K562 (cell line): ENCODE results near the gene ARHGDIA. TPM values are rescaled to one million over a fixed set of nuclear protein-coding genes. Genes with fewer than 3 reads are reported as not detected.

ENCODE experiments used
- ATAC-seq: fragments of 200-7000 bp; cut with Tn5 transposase; 3 replicates; pipeline ENCODE4 v1.9.1; 2020; ENCODE audit warnings: moderate library complexity
- BruUV-seq: library from RNA; stranded (reverse); fragments of 400-500 nt; replicated peaks from 2 replicates; lab custom pipeline; 2021; lab: Mats Ljungman, UMichigan
- CTCF ChIA-PET: fragments of 300-600 bp; formaldehyde crosslinking; extraction: SDS; loops from one replicate; lab custom pipeline; 2021; ENCODE audit warnings: low intra/inter-chr PET ratio; lab: Yijun Ruan, JAX
- POLR2A ChIA-PET: fragments of 300-600, 350-650 bp; sonication (Branson Sonifier 250); formaldehyde crosslinking; extraction: SDS; loops from one replicate; lab custom pipeline; 2021; ENCODE audit warnings: antibody characterized with exemption, inconsistent platforms; lab: Yijun Ruan, JAX
- DNase-seq, 4 experiments: peaks; one replicate each; pipeline versions ENCODE4 v3.0.0 to v3.0.0-alpha.2; 2011 to 2018; ENCODE audit warnings: low spot score in 3 of 4, mixed read lengths in 3 of 4; ENCODE audit errors: extremely low read depth in 1 of 4
- FAIRE-seq: peaks from 2 replicates; lab custom pipeline; 2011; peaks lifted over from hg19 to GRCh38; lab: Jason Lieb, UNC
- H2AFZ ChIP-seq: 2 replicates; pipeline ENCODE4 v1.6.0; 2011; ENCODE audit warnings: low read depth, low read length, control low read depth, inconsistent platforms
- H3K27ac ChIP-seq: fragments of 200-600 bp; 3 replicates; pipeline ENCODE4 v1.8.0; 2011; ENCODE audit warnings: low read depth, mild to moderate bottlenecking, control low read depth, inconsistent platforms, low read length, moderate library complexity, mixed read lengths; ENCODE audit errors: extremely low read depth
- H3K27me3 ChIP-seq, 2 experiments: fragments of 300-600 bp in 1 of 2; 2 replicates in 1 of 2; 3 replicates in 1 of 2; pipeline versions ENCODE4 v1.6.0 to v1.8.0; 2011; ENCODE audit warnings: inconsistent platforms in 2 of 2, low read length in 2 of 2, mild to moderate bottlenecking in 1 of 2, mixed read lengths in 1 of 2, moderate library complexity in 1 of 2; ENCODE audit not compliant: control insufficient read depth in 2 of 2, insufficient read depth in 2 of 2
- H3K36me3 ChIP-seq: fragments of 300-600 bp; 3 replicates; pipeline ENCODE4 v1.8.0; 2011; ENCODE audit warnings: mild to moderate bottlenecking, low read length, inconsistent platforms; ENCODE audit not compliant: control insufficient read depth, insufficient read depth
- H3K4me1 ChIP-seq, 2 experiments: fragments of 200-600 bp in 1 of 2; replicated peaks in 1 of 2; 2 replicates in 1 of 2; 3 replicates in 1 of 2; pipeline versions ENCODE4 v1.5.1 to v1.8.0; 2011; ENCODE audit warnings: inconsistent platforms in 2 of 2, low read length in 2 of 2, mild to moderate bottlenecking in 1 of 2, mixed read lengths in 1 of 2, moderate library complexity in 1 of 2; ENCODE audit not compliant: control insufficient read depth in 2 of 2, insufficient read depth in 2 of 2
- H3K4me2 ChIP-seq: 2 replicates; pipeline ENCODE4 v1.6.1; 2011; ENCODE audit warnings: low read length, control low read depth, inconsistent platforms, mixed read lengths; ENCODE audit not compliant: insufficient read depth
- H3K4me3 ChIP-seq: fragments of 200-600 bp; sonication (generic), shearing (Covaris generic); 2 replicates; pipeline ENCODE4 v1.5.1; 2016; ENCODE audit warnings: control low read depth, inconsistent platforms
- H3K79me2 ChIP-seq: fragments of 200-600 bp; 3 replicates; pipeline ENCODE4 v1.8.0; 2011; ENCODE audit warnings: low read length, inconsistent platforms; ENCODE audit not compliant: control insufficient read depth, insufficient read depth
- H3K9ac ChIP-seq, 2 experiments: 2 replicates each; pipeline versions ENCODE4 v1.6.0 to v1.6.1; 2011; ENCODE audit warnings: low read depth in 2 of 2, low read length in 2 of 2, control low read depth in 1 of 2, inconsistent platforms in 1 of 2, mild to moderate bottlenecking in 1 of 2, mixed read lengths in 1 of 2; ENCODE audit not compliant: insufficient read depth in 1 of 2
- H3K9me1 ChIP-seq: one replicate; pipeline ENCODE4 v1.6.0; 2011; ENCODE audit warnings: inconsistent platforms, mild to moderate bottlenecking, low read length, moderate library complexity; ENCODE audit not compliant: control insufficient read depth, insufficient read depth
- H3K9me3 ChIP-seq: replicated peaks from 2 replicates; pipeline ENCODE4 v1.5.1; 2011; ENCODE audit warnings: low read depth, low read length, inconsistent platforms; ENCODE audit not compliant: control insufficient read depth, insufficient read depth
- H4K20me1 ChIP-seq: replicated peaks from 2 replicates; pipeline ENCODE4 v1.6.1; 2011; ENCODE audit warnings: low read length, inconsistent platforms, mixed read lengths; ENCODE audit not compliant: control insufficient read depth, insufficient read depth
- DMBX1 ChIP-seq: fragments of 250-450 bp; sonication (Bioruptor Pico); IDR thresholded peaks from 2 replicates; pipeline ENCODE4 v1.8.0; 2022; ENCODE audit warnings: inconsistent platforms, mild to moderate bottlenecking, moderate library complexity, borderline replicate concordance
- FOXJ3 ChIP-seq: sonication (generic); formaldehyde crosslinking; IDR thresholded peaks from 2 replicates; pipeline ENCODE4 v1.4.0; 2020; ENCODE audit warnings: mild to moderate bottlenecking, missing genetic modification reagents
- KDM5B ChIP-seq: fragments of 200-600 bp; sonication (generic); IDR thresholded peaks from 2 replicates; pipeline ENCODE4 v1.6.1; 2012; ENCODE audit warnings: low read depth, mild to moderate bottlenecking, moderate library complexity, low read length, control low read depth, inconsistent platforms; ENCODE audit not compliant: insufficient replicate concordance
- POLR2A ChIP-seq: fragments of 450-650 bp; conservative IDR thresholded peaks from 2 replicates; pipeline ENCODE4 v1.6.1; 2016
- POLR2AphosphoS2 ChIP-seq: IDR thresholded peaks from 2 replicates; pipeline ENCODE4 v1.6.1; 2012; ENCODE audit warnings: low read length, improper control_type of control experiment
- POLR2AphosphoS5 ChIP-seq: IDR thresholded peaks from 2 replicates; pipeline ENCODE4 v1.6.1; 2011; ENCODE audit warnings: mild to moderate bottlenecking, low read depth, low read length, moderate library complexity; ENCODE audit not compliant: control insufficient read depth, insufficient read depth
- POLR2G ChIP-seq: fragments of 200-400 bp; formaldehyde crosslinking; IDR thresholded peaks from 2 replicates; pipeline ENCODE4 v1.6.1; 2017; ENCODE audit warnings: low read depth, mild to moderate bottlenecking, antibody characterized with exemption, low read length, moderate library complexity
- RBFOX2 ChIP-seq: fragments of 200-400 bp; formaldehyde crosslinking; IDR thresholded peaks from 2 replicates; pipeline ENCODE4 v1.6.1; 2017; ENCODE audit warnings: low read depth, mild to moderate bottlenecking, low read length, moderate library complexity
- RBM22 ChIP-seq: fragments of 200-400 bp; formaldehyde crosslinking; IDR thresholded peaks from 2 replicates; pipeline ENCODE4 v1.6.1; 2018; ENCODE audit warnings: low read length, low read depth; ENCODE audit not compliant: poor library complexity, severe bottlenecking
- SUPT5H ChIP-seq: fragments of 450-650 bp; IDR thresholded peaks from 2 replicates; pipeline ENCODE4 v1.6.1; 2016
- ZNF589 ChIP-seq: fragments of 200-800 bp; sonication (Bioruptor generic); IDR thresholded peaks from 2 replicates; pipeline ENCODE4 v1.6.1; 2016; ENCODE audit warnings: low read depth, missing genetic modification characterization, missing compliant biosample characterization
- WGBS: fragments of 100-300 bp; shearing (Covaris generic); methylation state at CpG from one replicate; pipeline ENCODE4 v1.1.6; 2016; ENCODE audit warnings: low coverage, mixed read lengths; ENCODE audit not compliant: insufficient coverage; ENCODE audit errors: missing lambda C conversion rate; 5-methylcytosine and 5-hydroxymethylcytosine counted together
- in situ Hi-C: fragments of 300-500 bp; cut with MboI; formaldehyde crosslinking; loops from 4 replicates; pipeline ENCODE4 v1.15.0; 2018; ENCODE audit warnings: inconsistent platforms, mixed read lengths
- intact Hi-C: fragments of 100-400 bp; cut with micrococcal nuclease; formaldehyde crosslinking; loops from 2 replicates; pipeline ENCODE4 v1.14.2; 2022
- polyA plus RNA-seq, 8 experiments: library from polyadenylated mRNA; depleted of rRNA in 4 of 8; stranded (reverse) in 5 of 8; unstranded in 3 of 8; fragments of >200 nt; fragmentation: Nextera tagmentation in 2 of 8; fragmentation: Illumina TruSeq in 1 of 8; extraction: Ambion mirVana in 2 of 8; extraction: Trizol in 1 of 8; gene quantifications; 2 replicates each; pipeline versions ENCODE4 v1.2.1 to v1.2.3, GENCODE V29; 2011 to 2014; ENCODE audit warnings: inconsistent platforms in 1 of 8, missing spikeins in 1 of 8
- total RNA-seq, 7 experiments: library from RNA; depleted of rRNA in 6 of 7; stranded (reverse); fragments of >200 nt in 6 of 7; fragmentation: Illumina TruSeq in 2 of 7; extraction: Trizol in 2 of 7; gene quantifications; 2 replicates each; pipeline versions ENCODE4 v1.2.1 to v1.2.3, GENCODE V29; 2011 to 2021; ENCODE audit warnings: low replicate concordance in 1 of 7
- TF ChIP-seq, protein P1 (sequence below), 3 experiments: IDR thresholded peaks in 2 of 3; conservative IDR thresholded peaks in 1 of 3; 2 replicates each; pipeline ENCODE4 v1.5.1; 2011 to 2012; ENCODE audit warnings: low read length in 3 of 3, mild to moderate bottlenecking in 3 of 3, control low read depth in 2 of 3, improper control_type of control experiment in 1 of 3, inconsistent platforms in 1 of 3, low read depth in 1 of 3, mixed read lengths in 1 of 3, moderate library complexity in 1 of 3; ENCODE audit not compliant: insufficient read depth in 2 of 3

ARHGDIA gene
- total and polyA plus RNA-seq, 9 of the 15 experiments (the other 6 are each of a cell fraction or from before 2014, with no cell fraction given) = 9.6 to 340 (median 97.6) TPM

DNA sequence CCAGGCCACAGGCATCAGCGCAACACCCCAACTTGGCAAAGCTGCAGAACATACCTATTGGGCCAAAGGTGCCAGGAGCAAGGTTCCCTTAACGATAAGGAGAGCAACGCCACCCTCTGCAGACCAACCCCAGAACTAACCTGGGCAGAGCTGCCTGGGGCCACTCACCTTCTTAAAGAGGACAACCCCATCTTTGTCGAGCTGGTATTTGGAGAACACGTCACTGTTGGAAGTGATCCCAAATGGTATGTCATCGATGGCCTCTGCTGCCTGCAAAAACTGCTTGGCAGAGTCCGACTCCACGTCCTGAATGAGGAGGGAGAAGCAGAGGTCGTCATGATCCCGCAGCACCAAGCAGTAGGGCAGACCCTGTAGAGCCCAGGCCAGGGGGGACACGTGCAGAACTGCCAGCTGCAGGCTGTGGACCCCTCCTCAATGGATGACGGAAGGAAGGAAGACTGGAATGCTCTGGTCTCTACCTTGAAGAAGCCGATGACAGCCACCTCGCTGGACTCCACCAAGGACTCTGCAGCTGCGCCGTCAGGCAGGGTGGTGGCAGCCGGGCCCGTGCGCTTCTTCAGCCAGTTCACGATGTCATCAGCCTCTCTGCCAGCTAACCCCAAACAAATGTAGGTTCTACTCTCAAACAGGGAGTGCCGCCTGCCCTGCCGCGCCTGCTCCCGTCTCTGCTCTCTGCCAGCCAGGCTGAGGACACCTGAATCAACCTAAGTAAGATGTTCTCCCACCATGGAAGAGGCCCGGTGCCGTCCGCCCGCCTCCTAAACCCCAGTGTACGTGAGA lies 16.0 kb downstream of the ARHGDIA start:
- in situ Hi-C loops = no loop called here
- peaks cover 76% of the 10 kb centered on the region for H3K79me2 ChIP-seq
- POLR2A ChIA-PET = interaction anchor here (0.6 to 8.3 kb wide), 7 partner anchors 13 to 132 kb away, joined by 3 to 85 read pairs (median 4); no protein-coding TSS in a partner anchor

More for the DNA sequence above, 16.0 kb downstream of the ARHGDIA start:
- H3K9me1 ChIP-seq = peaks cover 16% of the 10 kb centered on the region
- ATAC-seq (no peak), FAIRE-seq (no peak), DNase-seq (peak in 1 of 4 experiments; percentile 6)
- peaks cover 25% of the 10 kb centered on the region for H4K20me1 ChIP-seq
- no peak overlapping the region for H2AFZ ChIP-seq
- 95% methylated on average over 24 of the region's 29 CpGs for WGBS
- H3K36me3 ChIP-seq = peaks cover 95% of the 10 kb centered on the region
- no peak overlapping the region; the same call in 2 of the 3 replicates for H3K27ac ChIP-seq
- no TSS peak for BruUV-seq
- H3K9ac ChIP-seq = 0 out of 4 replicates have a peak overlapping the region, but pooled peaks of 1 of the 2 experiments have one; percentile 1
- H3K4me1 ChIP-seq = peaks cover 18 to 30% of the 10 kb centered on the region in 2 experiments
- CTCF ChIA-PET = no interaction called here
- TF ChIP-seq DMBX1 (no peak), RBM22 (peak; percentile 87), FOXJ3 (CRISPR knock-in tag) (no peak), RBFOX2 (peak; percentile 75), KDM5B (peak; percentile 25), SUPT5H (peak; percentile 43), POLR2G (peak; percentile 73), POLR2AphosphoS2 (0 out of 2 replicates have a peak, but pooled peaks have one; percentile 17), POLR2AphosphoS5 (peak; percentile 58; the same call in 1 of the 2 replicates), POLR2A (0 out of 2 replicates have a peak, but pooled peaks have one; percentile 17), ZNF589 (no peak)
- TF ChIP-seq, protein P1, sequence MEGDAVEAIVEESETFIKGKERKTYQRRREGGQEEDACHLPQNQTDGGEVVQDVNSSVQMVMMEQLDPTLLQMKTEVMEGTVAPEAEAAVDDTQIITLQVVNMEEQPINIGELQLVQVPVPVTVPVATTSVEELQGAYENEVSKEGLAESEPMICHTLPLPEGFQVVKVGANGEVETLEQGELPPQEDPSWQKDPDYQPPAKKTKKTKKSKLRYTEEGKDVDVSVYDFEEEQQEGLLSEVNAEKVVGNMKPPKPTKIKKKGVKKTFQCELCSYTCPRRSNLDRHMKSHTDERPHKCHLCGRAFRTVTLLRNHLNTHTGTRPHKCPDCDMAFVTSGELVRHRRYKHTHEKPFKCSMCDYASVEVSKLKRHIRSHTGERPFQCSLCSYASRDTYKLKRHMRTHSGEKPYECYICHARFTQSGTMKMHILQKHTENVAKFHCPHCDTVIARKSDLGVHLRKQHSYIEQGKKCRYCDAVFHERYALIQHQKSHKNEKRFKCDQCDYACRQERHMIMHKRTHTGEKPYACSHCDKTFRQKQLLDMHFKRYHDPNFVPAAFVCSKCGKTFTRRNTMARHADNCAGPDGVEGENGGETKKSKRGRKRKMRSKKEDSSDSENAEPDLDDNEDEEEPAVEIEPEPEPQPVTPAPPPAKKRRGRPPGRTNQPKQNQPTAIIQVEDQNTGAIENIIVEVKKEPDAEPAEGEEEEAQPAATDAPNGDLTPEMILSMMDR (IDR thresholded peaks at IDR 0.05 in 2 of 3, conservative IDR thresholded peaks at IDR 0.05 in 1 of 3; ENCODE audit: insufficient read depth in 2 of 3, low read depth in 1 of 3, low read length in 3 of 3) = peak in 1 of 3 experiments; percentile 10; a peak in 1 of 6 replicates
- no peak overlapping the region for H3K4me2 ChIP-seq
- no peak overlapping the region for H3K4me3 ChIP-seq
- no peaks in the 10 kb centered on the region for H3K27me3 ChIP-seq
- intact Hi-C loops = no loop called here
- no peaks in the 10 kb centered on the region for H3K9me3 ChIP-seq
